Neural progenitor cell (in vitro differentiated cells): Measurements from ENCODE around the gene IL17RE. TPM values are rescaled to one million over a fixed set of nuclear protein-coding genes. Genes with fewer than 3 reads are reported as not detected.
A peak's percentile ranks its signal among the peaks of the same experiment; 100 is the strongest.

Experiments
- DNase-seq: peaks from one replicate; pipeline ENCODE4 v3.0.0-alpha.2; 2016; ENCODE audit warnings: low spot score
- H2AFZ ChIP-seq: fragments of 200-600 bp; sonication (generic); replicated peaks from 2 replicates; pipeline ENCODE4 v1.6.1; 2016; ENCODE audit warnings: antibody characterized with exemption
- H3F3A ChIP-seq: fragments of 200-600 bp; sonication (generic); 2 replicates; pipeline ENCODE4 v1.6.1; 2016; ENCODE audit warnings: antibody characterized with exemption, low read depth
- H3K27ac ChIP-seq: fragments of 200-600 bp; sonication (generic); 2 replicates; pipeline ENCODE4 v1.5.1; 2016; ENCODE audit warnings: mild to moderate bottlenecking
- H3K27me3 ChIP-seq: fragments of 200-600 bp; sonication (generic); 2 replicates; pipeline ENCODE4 v1.6.1; 2016; ENCODE audit warnings: mild to moderate bottlenecking, moderate library complexity
- H3K36me3 ChIP-seq: fragments of 200-600 bp; sonication (generic); 2 replicates; pipeline ENCODE4 v1.5.1; 2016
- H3K4me1 ChIP-seq: fragments of 200-600 bp; sonication (generic); 2 replicates; pipeline ENCODE4 v1.6.1; 2016; ENCODE audit warnings: mixed run types
- H3K4me2 ChIP-seq: fragments of 200-600 bp; sonication (generic); 2 replicates; pipeline ENCODE4 v1.6.1; 2016
- H3K4me3 ChIP-seq: fragments of 200-600 bp; sonication (generic); 2 replicates; pipeline ENCODE4 v1.5.1; 2016
- H3K79me2 ChIP-seq: fragments of 200-600 bp; sonication (generic); 2 replicates; pipeline ENCODE4 v1.6.1; 2016; ENCODE audit warnings: low read depth
- H3K9ac ChIP-seq: fragments of 200-600 bp; sonication (generic); 2 replicates; pipeline ENCODE4 v1.6.1; 2016
- H3K9me3 ChIP-seq: fragments of 200-600 bp; sonication (generic); 2 replicates; pipeline ENCODE4 v1.5.1; 2016; ENCODE audit warnings: low read depth
- H4K20me1 ChIP-seq: fragments of 200-600 bp; sonication (generic); 2 replicates; pipeline ENCODE4 v1.6.1; 2016; ENCODE audit warnings: low read depth
- H3K27ac Mint-ChIP-seq: 3 replicates; pipeline ENCODE4 v1.8.0; 2021; ENCODE audit warnings: mixed read lengths
- H3K27me3 Mint-ChIP-seq: 2 replicates; pipeline ENCODE4 v1.8.0; 2022; ENCODE audit warnings: low read depth, mild to moderate bottlenecking, inconsistent platforms, moderate library complexity, mixed read lengths; ENCODE audit not compliant: insufficient read depth
- H3K36me3 Mint-ChIP-seq: 3 replicates; pipeline ENCODE4 v1.8.0; 2021; ENCODE audit warnings: mixed read lengths
- H3K4me1 Mint-ChIP-seq: 3 replicates; pipeline ENCODE4 v1.8.0; 2021; ENCODE audit warnings: mixed read lengths
- H3K4me3 Mint-ChIP-seq: 3 replicates; pipeline ENCODE4 v1.8.0; 2021; ENCODE audit warnings: mild to moderate bottlenecking, moderate library complexity, mixed read lengths
- H3K9me3 Mint-ChIP-seq: 3 replicates; pipeline ENCODE4 v1.8.0; 2020; ENCODE audit warnings: mixed read lengths
- CTCF ChIP-seq: fragments of 200-600 bp; sonication (generic); IDR thresholded peaks from 2 replicates; pipeline ENCODE4 v1.5.1; 2017; ENCODE audit warnings: antibody characterized with exemption, mild to moderate bottlenecking
- EZH2 ChIP-seq: fragments of 200-600 bp; sonication (generic); IDR thresholded peaks from 2 replicates; pipeline ENCODE4 v1.6.1; 2017; ENCODE audit warnings: antibody characterized with exemption, mild to moderate bottlenecking, moderate library complexity
- EZH2phosphoT487 ChIP-seq: fragments of 200-600 bp; sonication (generic); IDR thresholded peaks from 2 replicates; pipeline ENCODE4 v1.6.1; 2017; ENCODE audit warnings: antibody characterized with exemption
- total RNA-seq: library from RNA; depleted of rRNA; stranded (reverse); fragments of >200 nt; gene quantifications from 2 replicates; pipeline ENCODE4 v1.2.3, GENCODE V29; 2015; ENCODE audit warnings: low replicate concordance

The IL17RE gene
- total RNA-seq, 1 donor from 2014 or later = not detected

- no peaks in the 10 kb centered on the region for H3K36me3 Mint-ChIP-seq
- no peak overlapping the region for H3K9ac ChIP-seq
- DNase-seq = no peak
- no peaks in the 10 kb centered on the region for H3K36me3 ChIP-seq
- no peak overlapping the region for H3K4me3 Mint-ChIP-seq
- H3K27ac Mint-ChIP-seq = no peak overlapping the region
- H3K27ac ChIP-seq = no peak overlapping the region
- H3K27me3 Mint-ChIP-seq = no peaks in the 10 kb centered on the region
- no peaks in the 10 kb centered on the region for H3K9me3 Mint-ChIP-seq
- no peaks in the 10 kb centered on the region for H4K20me1 ChIP-seq
- H3K4me2 ChIP-seq = no peak overlapping the region
- H3K4me3 ChIP-seq = no peak overlapping the region
- no peaks in the 10 kb centered on the region for H3K27me3 ChIP-seq
- H3K9me3 ChIP-seq = no peaks in the 10 kb centered on the region
- peaks cover 7% of the 10 kb centered on the region for H3F3A ChIP-seq
- peaks cover 9% of the 10 kb centered on the region for H3K4me1 Mint-ChIP-seq
- no peaks in the 10 kb centered on the region for H3K79me2 ChIP-seq
- TF ChIP-seq EZH2phosphoT487 (no peak), EZH2 (no peak), CTCF (no peak)
- H3K4me1 ChIP-seq = no peaks in the 10 kb centered on the region
- H2AFZ ChIP-seq = no peak overlapping the region
These were observed 681 bp upstream of the IL17RE start for GRCh38 chr3:9901967-9902366.

- Histone ChIP-seq H3K4me2 (no peak overlapping the region), H3K27me3 (no peaks in the 10 kb centered on the region), H3K27ac (no peak overlapping the region), H4K20me1 (no peaks in the 10 kb centered on the region), H3K4me1 (no peaks in the 10 kb centered on the region), H3K36me3 (no peaks in the 10 kb centered on the region), H3K9ac (no peak overlapping the region), H3K4me3 (no peak overlapping the region), H3F3A (peaks cover under 1% of the 10 kb centered on the region), H3K9me3 (no peaks in the 10 kb centered on the region), H2AFZ (no peak overlapping the region), H3K79me2 (no peaks in the 10 kb centered on the region)
- DNase-seq = no peak
- peak overlapping the region; percentile 85 for H3K27ac Mint-ChIP-seq
- H3K9me3 Mint-ChIP-seq = no peaks in the 10 kb centered on the region
- peaks cover 9% of the 10 kb centered on the region for H3K4me1 Mint-ChIP-seq
- H3K27me3 Mint-ChIP-seq = peaks cover 5% of the 10 kb centered on the region
- no peaks in the 10 kb centered on the region for H3K36me3 Mint-ChIP-seq
- TF ChIP-seq EZH2phosphoT487 (no peak), EZH2 (no peak), CTCF (no peak)
- H3K4me3 Mint-ChIP-seq = no peak overlapping the region
These were observed 583 bp downstream of the IL17RE start for GRCh38 chr3:9903238-9903624.

- no peaks in the 10 kb centered on the region for H3K27me3 ChIP-seq
- no peaks in the 10 kb centered on the region for H3K36me3 Mint-ChIP-seq
- peaks cover 5% of the 10 kb centered on the region for H3K27me3 Mint-ChIP-seq
- H3K9me3 Mint-ChIP-seq = no peaks in the 10 kb centered on the region
- H3K36me3 ChIP-seq = no peaks in the 10 kb centered on the region
- H3K4me1 Mint-ChIP-seq = peaks cover 9% of the 10 kb centered on the region
- no peaks in the 10 kb centered on the region for H3K9me3 ChIP-seq
- H3K4me3 ChIP-seq = no peak overlapping the region
- no peak overlapping the region for H3K9ac ChIP-seq
- no peak overlapping the region for H3K27ac Mint-ChIP-seq
- no peak overlapping the region for H2AFZ ChIP-seq
- DNase-seq = no peak
- H3K27ac ChIP-seq = no peak overlapping the region
- TF ChIP-seq EZH2phosphoT487 (no peak), CTCF (no peak), EZH2 (no peak)
- no peaks in the 10 kb centered on the region for H3K4me1 ChIP-seq
- no peaks in the 10 kb centered on the region for H3K79me2 ChIP-seq
- H3K4me3 Mint-ChIP-seq = no peak overlapping the region
- no peaks in the 10 kb centered on the region for H3F3A ChIP-seq
- H4K20me1 ChIP-seq = no peaks in the 10 kb centered on the region
- H3K4me2 ChIP-seq = no peak overlapping the region
These were observed 1.3 kb downstream of the IL17RE start for GRCh38 chr3:9903904-9904303.

- TF ChIP-seq CTCF (no peak), EZH2 (no peak), EZH2phosphoT487 (no peak)
These were observed 3.8 kb downstream of the IL17RE start for GRCh38 chr3:9906480-9906879.

More at GRCh38 chr3:9906480-9906879, 3.8 kb downstream of the IL17RE start:
- no peaks in the 10 kb centered on the region for H3K36me3 ChIP-seq
- no peak for DNase-seq
- Mint-ChIP-seq H3K36me3 (no peaks in the 10 kb centered on the region), H3K27ac (no peak overlapping the region), H3K4me1 (peaks cover 12% of the 10 kb centered on the region), H3K4me3 (no peak overlapping the region), H3K9me3 (no peaks in the 10 kb centered on the region), H3K27me3 (peaks cover 5% of the 10 kb centered on the region)
- no peak overlapping the region for H2AFZ ChIP-seq
- no peak overlapping the region for H3K27ac ChIP-seq
- H3K4me2 ChIP-seq = no peak overlapping the region
- H3K9ac ChIP-seq = no peak overlapping the region
- H3K27me3 ChIP-seq = no peaks in the 10 kb centered on the region
- no peak overlapping the region for H3K4me3 ChIP-seq
- H3F3A ChIP-seq = no peaks in the 10 kb centered on the region
- no peaks in the 10 kb centered on the region for H3K9me3 ChIP-seq
- H3K4me1 ChIP-seq = no peaks in the 10 kb centered on the region
- H4K20me1 ChIP-seq = no peaks in the 10 kb centered on the region
- no peaks in the 10 kb centered on the region for H3K79me2 ChIP-seq
